IgD-negative memory B cell (primary cell): Measurements from ENCODE around the gene OR56A5. TPM values are rescaled to one million over a fixed set of nuclear protein-coding genes. Genes with fewer than 3 reads are reported as not detected.

ENCODE experiments used
- H3K27ac Mint-ChIP-seq, 3 donors: one replicate each; pipeline ENCODE4 v1.8.0; 2020 to 2022; ENCODE audit warnings: mild to moderate bottlenecking in 3 of 3, mixed read lengths in 3 of 3, moderate library complexity in 1 of 3
- H3K27me3 Mint-ChIP-seq: one replicate; pipeline ENCODE4 v1.8.0; 2021; ENCODE audit warnings: mixed read lengths
- H3K36me3 Mint-ChIP-seq: one replicate; pipeline ENCODE4 v1.8.0; 2020; ENCODE audit warnings: mild to moderate bottlenecking, mixed read lengths
- H3K4me1 Mint-ChIP-seq, 3 donors: one replicate each; pipeline ENCODE4 v1.8.0; 2020 to 2022; ENCODE audit warnings: mixed read lengths in 3 of 3, mild to moderate bottlenecking in 1 of 3
- H3K4me3 Mint-ChIP-seq, 4 donors: one replicate each; pipeline ENCODE4 v1.8.0; 2020 to 2022; ENCODE audit warnings: mild to moderate bottlenecking in 4 of 4, mixed read lengths in 4 of 4, moderate library complexity in 3 of 4
- H3K9me3 Mint-ChIP-seq, 3 donors: one replicate each; pipeline ENCODE4 v1.8.0; 2020 to 2021; ENCODE audit warnings: mixed read lengths in 3 of 3, mild to moderate bottlenecking in 1 of 3
- polyA plus RNA-seq: library from polyadenylated mRNA; unstranded; fragments of 300-500 nt; fragmentation: Illumina TruSeq; gene quantifications from one replicate; pipeline ENCODE4 v1.2.3, GENCODE V29; 2021

Gene OR56A5, protein sequence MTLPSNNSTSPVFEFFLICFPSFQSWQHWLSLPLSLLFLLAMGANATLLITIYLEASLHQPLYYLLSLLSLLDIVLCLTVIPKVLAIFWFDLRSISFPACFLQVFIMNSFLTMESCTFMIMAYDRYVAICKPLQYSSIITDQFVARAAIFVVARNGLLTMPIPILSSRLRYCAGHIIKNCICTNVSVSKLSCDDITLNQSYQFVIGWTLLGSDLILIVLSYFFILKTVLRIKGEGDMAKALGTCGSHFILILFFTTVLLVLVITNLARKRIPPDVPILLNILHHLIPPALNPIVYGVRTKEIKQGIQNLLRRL
- polyA plus RNA-seq = not detected

GRCh38 chr11:5968394-5968793 is at the start of gene OR56A5:
OR56A5 (minus strand) TSS chr11:5968494; CDS start chr11:5968494, 0 bp downstream.
- no peak within 1 kb of the TSS for H3K27ac Mint-ChIP-seq
- H3K9me3 Mint-ChIP-seq = peaks cover 0 to 12% (median 7%) of the 10 kb centered on the region in 3 donors
- H3K4me3 Mint-ChIP-seq = no peak within 1 kb of the TSS
- H3K4me1 Mint-ChIP-seq = no peaks in the 10 kb centered on the region
- peaks cover 3% of the 10 kb centered on the region for H3K27me3 Mint-ChIP-seq
- no peaks in the 10 kb centered on the region for H3K36me3 Mint-ChIP-seq

DNA sequence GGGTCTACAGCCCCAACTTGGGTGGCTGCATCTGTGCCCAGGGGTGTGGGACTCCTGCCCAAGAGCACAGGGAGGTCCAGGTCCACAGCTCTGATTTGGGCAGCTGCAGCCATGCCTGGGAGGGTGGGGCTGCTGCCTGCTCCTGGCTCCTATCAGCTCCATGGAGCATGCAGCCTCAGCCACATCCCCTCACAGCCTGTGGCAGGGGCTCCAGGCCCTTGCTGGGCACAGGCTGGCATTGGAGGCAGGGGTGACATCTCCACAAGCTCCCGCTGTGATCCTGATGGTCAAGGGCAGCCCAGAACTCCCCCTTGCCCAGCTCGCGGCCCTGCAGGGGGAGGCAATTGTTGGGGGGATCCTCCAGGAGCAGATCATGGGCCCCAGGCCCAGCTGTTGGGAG is 44.7 kb upstream of the OR56A5 start:
- Mint-ChIP-seq H3K4me3 (no peak overlapping the region), H3K27ac (no peak overlapping the region), H3K4me1 (no peaks in the 10 kb centered on the region), H3K36me3 (peaks cover 3% of the 10 kb centered on the region), H3K27me3 (peaks cover 8% of the 10 kb centered on the region), H3K9me3 (peaks cover 0 to 4% (median 0%) of the 10 kb centered on the region in 3 donors)

- H3K4me3 Mint-ChIP-seq = no peak overlapping the region
Observed at GRCh38 chr11:6012035-6012668, 43.9 kb upstream of the OR56A5 start.

DNA sequence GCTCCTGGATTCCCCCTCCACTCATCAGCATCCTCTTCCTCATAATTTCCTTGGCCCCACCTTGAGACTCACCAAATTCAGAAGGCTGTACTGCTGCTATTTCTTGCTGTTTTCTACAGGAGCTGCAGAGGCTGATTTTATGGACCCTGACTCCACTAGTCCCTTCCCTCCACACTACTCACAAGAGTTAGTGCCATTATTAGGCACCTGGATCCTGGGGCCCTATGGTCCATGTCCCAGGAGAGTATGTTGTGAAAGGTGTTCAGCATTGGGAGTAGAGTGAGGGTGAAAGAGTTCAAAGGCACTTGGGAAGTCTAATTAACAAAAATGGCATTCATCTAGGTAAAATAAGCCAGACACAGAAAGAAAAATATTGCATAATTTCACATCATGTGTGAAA is 38.6 kb upstream of the OR56A5 start, which contains the start of gene OR56A4:
Gene OR56A4, minus strand, starts transcription at position 101 of the 400 bp plus-strand sequence. CDS start 3,954 bp downstream, outside the sequence.
- Mint-ChIP-seq H3K36me3 (no peaks in the 10 kb centered on the region), H3K4me3 (no peak within 1 kb of the TSS), H3K27ac (no peak within 1 kb of the TSS), H3K9me3 (no peaks in the 10 kb centered on the region), H3K4me1 (no peaks in the 10 kb centered on the region), H3K27me3 (peaks cover 4% of the 10 kb centered on the region)

More at GRCh38 chr11:6012035-6012668, 43.9 kb upstream of the OR56A5 start:
- Mint-ChIP-seq H3K36me3 (peaks cover under 1% of the 10 kb centered on the region), H3K27me3 (peaks cover 8% of the 10 kb centered on the region), H3K9me3 (peaks cover 0 to 3% (median 0%) of the 10 kb centered on the region in 3 donors), H3K27ac (no peak overlapping the region), H3K4me1 (no peaks in the 10 kb centered on the region)

GRCh38 chr11:6006395-6006794 is 38.1 kb upstream of the OR56A5 start:
- Mint-ChIP-seq H3K27me3 (no peaks in the 10 kb centered on the region), H3K27ac (no peak overlapping the region), H3K36me3 (no peaks in the 10 kb centered on the region), H3K9me3 (no peaks in the 10 kb centered on the region), H3K4me1 (no peaks in the 10 kb centered on the region), H3K4me3 (no peak overlapping the region)

- H3K36me3 Mint-ChIP-seq = no peaks in the 10 kb centered on the region
- H3K27me3 Mint-ChIP-seq = peaks cover 2% of the 10 kb centered on the region
- no peak overlapping the region for H3K27ac Mint-ChIP-seq
- no peak overlapping the region for H3K4me3 Mint-ChIP-seq
- H3K9me3 Mint-ChIP-seq = peaks cover 0 to 3% (median 0%) of the 10 kb centered on the region in 3 donors
- H3K4me1 Mint-ChIP-seq = no peaks in the 10 kb centered on the region
Observed at GRCh38 chr11:6002202-6002699, 34.0 kb upstream of the OR56A5 start.

- H3K27ac Mint-ChIP-seq = no peak overlapping the region
- no peaks in the 10 kb centered on the region for H3K4me1 Mint-ChIP-seq
- no peaks in the 10 kb centered on the region for H3K36me3 Mint-ChIP-seq
- H3K27me3 Mint-ChIP-seq = peaks cover 8% of the 10 kb centered on the region
- no peak overlapping the region for H3K4me3 Mint-ChIP-seq
- no peaks in the 10 kb centered on the region for H3K9me3 Mint-ChIP-seq
Observed at GRCh38 chr11:5994791-5995190, 26.5 kb upstream of the OR56A5 start.

GRCh38 chr11:5992604-5993251 is 24.4 kb upstream of the OR56A5 start:
- H3K27ac Mint-ChIP-seq = no peak overlapping the region
- no peaks in the 10 kb centered on the region for H3K4me1 Mint-ChIP-seq
- peaks cover 6% of the 10 kb centered on the region for H3K27me3 Mint-ChIP-seq
- H3K9me3 Mint-ChIP-seq = peaks cover 0 to 1% (median 0%) of the 10 kb centered on the region in 3 donors
- no peak overlapping the region for H3K4me3 Mint-ChIP-seq
- H3K36me3 Mint-ChIP-seq = no peaks in the 10 kb centered on the region

GRCh38 chr11:5992150-5992549 is 23.9 kb upstream of the OR56A5 start:
- Mint-ChIP-seq H3K36me3 (no peaks in the 10 kb centered on the region), H3K4me1 (no peaks in the 10 kb centered on the region), H3K9me3 (peaks cover 0 to 5% (median 2%) of the 10 kb centered on the region in 3 donors), H3K27me3 (peaks cover 5% of the 10 kb centered on the region), H3K4me3 (no peak overlapping the region), H3K27ac (no peak overlapping the region)

DNA sequence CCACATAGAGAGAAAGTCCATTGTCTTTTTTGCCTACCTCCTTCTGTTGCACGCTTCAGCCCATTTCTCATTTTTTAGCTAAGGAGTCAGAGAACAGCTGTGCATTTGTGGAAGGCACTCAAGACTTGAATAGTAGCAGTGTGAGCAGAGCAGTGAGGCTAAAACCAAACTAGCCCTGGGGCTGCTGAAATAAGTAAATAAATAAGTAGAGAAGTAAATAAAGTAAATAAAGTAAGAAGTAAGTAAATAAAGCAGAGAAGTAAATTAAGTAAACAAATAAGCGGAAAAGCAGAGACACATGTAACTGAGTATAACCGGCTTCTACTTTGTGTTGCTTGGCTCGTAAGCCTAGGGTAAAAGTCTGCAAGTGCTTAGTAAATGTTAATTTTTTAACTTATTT is 20.9 kb upstream of the OR56A5 start:
- Mint-ChIP-seq H3K4me3 (no peak overlapping the region), H3K27ac (no peak overlapping the region), H3K9me3 (peaks cover 0 to 5% (median 2%) of the 10 kb centered on the region in 3 donors), H3K36me3 (no peaks in the 10 kb centered on the region), H3K4me1 (no peaks in the 10 kb centered on the region), H3K27me3 (peaks cover 9% of the 10 kb centered on the region)

GRCh38 chr11:5986885-5987284 is 18.6 kb upstream of the OR56A5 start, which contains the start of gene OR52L1:
OR52L1 (minus strand) TSS chr11:5986985; CDS start chr11:5986930, 55 bp downstream.
- Mint-ChIP-seq H3K27me3 (peaks cover 5% of the 10 kb centered on the region), H3K36me3 (peaks cover 1% of the 10 kb centered on the region), H3K27ac (no peak within 1 kb of the TSS), H3K4me3 (no peak within 1 kb of the TSS), H3K4me1 (no peaks in the 10 kb centered on the region), H3K9me3 (peaks cover 2 to 5% (median 3%) of the 10 kb centered on the region in 3 donors)

GRCh38 chr11:5983443-5983842 is 15.1 kb upstream of the OR56A5 start:
- H3K27ac Mint-ChIP-seq = no peak overlapping the region
- peaks cover 3 to 24% (median 6%) of the 10 kb centered on the region in 3 donors for H3K9me3 Mint-ChIP-seq
- H3K4me1 Mint-ChIP-seq = no peaks in the 10 kb centered on the region
- H3K4me3 Mint-ChIP-seq = no peak overlapping the region
- H3K36me3 Mint-ChIP-seq = peaks cover 1% of the 10 kb centered on the region
- peaks cover 5% of the 10 kb centered on the region for H3K27me3 Mint-ChIP-seq

DNA sequence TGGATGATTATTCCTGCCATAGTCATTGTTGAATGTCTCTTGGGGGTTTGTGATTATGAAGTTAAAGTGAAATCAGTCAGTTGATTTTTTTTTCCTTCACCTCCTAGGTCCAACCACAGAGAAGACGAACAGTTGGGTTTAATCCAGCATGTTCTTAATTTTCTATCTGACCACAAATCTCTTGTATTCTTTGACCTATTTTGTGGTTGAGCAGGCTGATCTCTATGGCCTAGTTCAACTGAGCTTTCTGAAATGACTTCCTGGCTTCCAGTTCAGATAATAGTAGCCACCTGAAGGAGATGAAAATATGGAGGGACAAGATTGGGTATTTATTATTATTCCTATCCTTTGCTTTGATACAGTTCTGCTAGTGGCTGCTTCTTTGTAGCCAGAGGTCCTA is 5.2 kb upstream of the OR56A5 start:
- Mint-ChIP-seq H3K4me3 (no peak overlapping the region), H3K27ac (no peak overlapping the region), H3K27me3 (peaks cover 3% of the 10 kb centered on the region), H3K36me3 (no peaks in the 10 kb centered on the region), H3K4me1 (no peaks in the 10 kb centered on the region), H3K9me3 (peaks cover 0 to 13% (median 2%) of the 10 kb centered on the region in 3 donors)

GRCh38 chr11:5967708-5968107 is 586 bp downstream of the OR56A5 start:
- peaks cover 0 to 19% (median 11%) of the 10 kb centered on the region in 3 donors for H3K9me3 Mint-ChIP-seq
- H3K27ac Mint-ChIP-seq = no peak overlapping the region
- peaks cover 3% of the 10 kb centered on the region for H3K27me3 Mint-ChIP-seq
- no peaks in the 10 kb centered on the region for H3K4me1 Mint-ChIP-seq
- no peaks in the 10 kb centered on the region for H3K36me3 Mint-ChIP-seq
- H3K4me3 Mint-ChIP-seq = no peak overlapping the region

GRCh38 chr11:5966958-5967357 is 1.3 kb downstream of the OR56A5 start:
- Mint-ChIP-seq H3K36me3 (no peaks in the 10 kb centered on the region), H3K27ac (no peak overlapping the region), H3K4me1 (no peaks in the 10 kb centered on the region), H3K27me3 (peaks cover 3% of the 10 kb centered on the region), H3K9me3 (peaks cover 0 to 19% (median 11%) of the 10 kb centered on the region in 3 donors), H3K4me3 (no peak overlapping the region)
